Measurements from ENCODE around the gene GSTM2.

GSTM2 gene

DNA sequence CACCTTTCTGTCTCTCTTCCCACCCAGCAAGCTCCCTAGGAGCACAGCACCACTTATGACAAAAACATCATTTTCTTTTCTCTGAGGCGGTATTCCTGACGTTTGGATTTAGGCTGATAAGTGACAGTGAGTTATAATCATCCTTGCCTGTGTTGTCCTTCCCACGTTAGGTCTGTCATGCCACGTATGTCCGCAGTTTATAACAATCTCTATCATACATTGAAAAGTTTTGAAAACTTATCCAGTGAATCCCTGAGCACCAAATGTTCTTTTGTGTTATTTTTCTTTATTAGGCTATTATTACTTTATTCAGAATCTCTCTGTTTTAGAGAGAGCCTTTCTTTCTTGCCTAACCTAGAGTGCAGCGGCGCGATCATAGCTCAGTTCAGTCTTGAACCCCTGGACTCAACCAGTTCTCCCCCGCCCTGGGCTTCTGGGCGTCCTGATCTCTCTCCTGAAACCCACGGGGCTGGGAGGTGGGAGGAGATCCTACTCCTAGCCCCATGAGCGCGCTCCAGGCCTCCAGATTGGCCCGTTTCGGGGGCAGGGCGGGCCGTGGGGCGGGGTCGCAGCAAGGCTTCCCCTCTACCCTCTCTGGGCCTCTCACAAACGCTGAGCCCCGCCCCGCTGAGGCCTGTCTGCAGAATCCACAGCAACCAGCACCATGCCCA lies at the start of gene GSTM2:
Gene GSTM2, plus strand, starts transcription at position 606 of the 671 bp plus-strand sequence. Its CDS starts 59 bp downstream, at position 665.
- TF ChIP-seq, protein P1, sequence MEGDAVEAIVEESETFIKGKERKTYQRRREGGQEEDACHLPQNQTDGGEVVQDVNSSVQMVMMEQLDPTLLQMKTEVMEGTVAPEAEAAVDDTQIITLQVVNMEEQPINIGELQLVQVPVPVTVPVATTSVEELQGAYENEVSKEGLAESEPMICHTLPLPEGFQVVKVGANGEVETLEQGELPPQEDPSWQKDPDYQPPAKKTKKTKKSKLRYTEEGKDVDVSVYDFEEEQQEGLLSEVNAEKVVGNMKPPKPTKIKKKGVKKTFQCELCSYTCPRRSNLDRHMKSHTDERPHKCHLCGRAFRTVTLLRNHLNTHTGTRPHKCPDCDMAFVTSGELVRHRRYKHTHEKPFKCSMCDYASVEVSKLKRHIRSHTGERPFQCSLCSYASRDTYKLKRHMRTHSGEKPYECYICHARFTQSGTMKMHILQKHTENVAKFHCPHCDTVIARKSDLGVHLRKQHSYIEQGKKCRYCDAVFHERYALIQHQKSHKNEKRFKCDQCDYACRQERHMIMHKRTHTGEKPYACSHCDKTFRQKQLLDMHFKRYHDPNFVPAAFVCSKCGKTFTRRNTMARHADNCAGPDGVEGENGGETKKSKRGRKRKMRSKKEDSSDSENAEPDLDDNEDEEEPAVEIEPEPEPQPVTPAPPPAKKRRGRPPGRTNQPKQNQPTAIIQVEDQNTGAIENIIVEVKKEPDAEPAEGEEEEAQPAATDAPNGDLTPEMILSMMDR (IDR thresholded peaks at IDR 0.05; ENCODE audit: control extremely low read depth, extremely low read depth, low read depth, missing control alignments), result no peak
- peak; percentile 87 for DNase-seq (ENCODE audit: extremely low spot score)
- POLR2A ChIA-PET, result no interaction called here
- CTCF ChIA-PET, result interaction anchor here (0.7 to 3.7 kb wide), 5 partner anchors 18 to 317 kb away, joined by 3 to 18 read pairs (median 3); partner anchors contain the start of gene AHCYL1

DNA sequence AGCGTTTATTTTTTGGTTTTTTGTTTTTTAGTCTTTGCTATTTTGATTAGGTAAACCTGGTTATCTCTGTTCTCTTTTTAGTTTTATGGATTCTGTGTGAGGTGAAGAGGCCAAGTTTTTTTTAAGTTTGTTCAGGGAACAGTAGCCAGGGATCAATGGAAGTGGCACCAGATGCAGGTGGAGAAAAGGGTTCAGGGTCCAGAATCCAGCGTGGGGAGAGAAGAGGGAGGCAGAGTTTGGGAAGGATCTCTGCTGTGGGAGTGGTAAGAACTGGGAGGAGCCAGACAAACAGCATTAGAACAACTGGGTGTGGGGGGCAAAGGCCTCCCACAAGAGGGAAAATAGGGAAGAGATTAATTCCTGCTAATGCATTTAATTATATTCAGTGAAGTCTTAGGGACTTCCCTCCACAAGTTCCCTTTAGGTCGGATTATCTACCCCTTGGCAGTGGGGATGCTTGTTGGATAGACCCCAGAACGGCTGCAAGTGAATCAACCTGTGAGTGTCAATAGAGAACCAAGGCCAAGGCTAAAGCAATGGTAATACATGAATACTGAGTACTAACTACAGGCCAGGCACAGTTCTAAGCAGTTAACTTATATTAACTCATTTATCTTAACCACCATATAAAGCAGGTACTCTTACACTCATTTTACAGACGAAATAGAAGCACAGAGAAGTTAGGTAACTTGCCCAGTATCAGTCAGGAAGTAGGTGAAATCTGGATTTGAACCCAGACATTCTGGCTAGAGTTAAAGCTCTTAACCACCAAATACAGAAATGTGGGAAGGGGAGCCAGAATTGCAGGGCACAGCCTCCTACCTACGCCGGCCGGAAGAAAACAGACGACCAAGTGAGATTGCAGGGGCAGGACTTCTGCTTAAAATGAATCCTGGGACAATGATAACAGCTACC lies 48.9 kb upstream of the GSTM2 start:
- DNase-seq (ENCODE audit: extremely low spot score), result peak; percentile 9
- POLR2A ChIA-PET, result no interaction called here
- TF ChIP-seq, protein P1 (IDR thresholded peaks at IDR 0.05; ENCODE audit: control extremely low read depth, extremely low read depth, low read depth, missing control alignments), result no peak
- CTCF ChIA-PET, result interaction anchor here (1.0 to 2.5 kb wide), 7 partner anchors 10 to 73 kb away, joined by 3 to 31 read pairs (median 3); partner anchors contain the start of gene GNAI3

DNA sequence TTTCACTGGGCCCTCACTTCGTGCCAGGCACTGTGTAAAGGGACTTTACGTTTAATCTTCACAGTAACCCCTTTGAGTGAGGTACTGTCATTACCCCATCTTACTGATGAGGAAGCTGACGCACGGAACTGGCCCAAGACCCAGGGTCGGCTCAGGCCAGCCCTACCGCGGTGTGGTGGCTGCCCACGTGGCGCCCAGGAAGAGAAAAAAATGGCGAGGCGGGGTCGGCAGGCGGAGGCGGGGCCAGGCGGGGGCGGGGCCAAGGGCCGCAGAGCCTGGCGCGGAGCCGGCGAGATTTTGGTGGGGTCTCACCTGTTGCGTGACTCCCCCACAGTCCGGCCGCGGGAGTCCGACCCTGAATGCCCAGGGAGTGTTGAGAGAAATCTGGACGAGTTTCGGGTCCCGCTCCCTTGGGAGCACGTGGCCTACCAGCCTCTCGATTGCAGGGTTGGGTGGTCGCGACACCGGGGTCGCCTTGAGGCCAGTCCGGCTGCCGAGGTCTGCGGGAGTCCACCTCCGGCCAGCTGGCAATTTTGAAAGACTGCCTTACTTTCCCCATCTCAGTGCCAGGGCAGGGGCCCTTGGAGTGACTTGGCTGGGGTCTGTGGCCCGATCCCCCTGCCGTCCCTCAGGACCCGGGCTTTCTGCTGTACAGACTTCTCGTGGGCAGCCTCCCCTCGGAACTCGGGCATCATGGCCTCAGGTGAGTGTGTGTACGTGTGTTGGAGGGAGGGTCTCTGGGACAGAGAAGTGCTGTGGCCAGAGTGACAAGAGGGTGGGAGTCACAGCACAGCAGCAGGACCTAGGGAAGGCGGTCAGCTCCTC lies 48.1 kb upstream of the GSTM2 start, which contains the start of the genes AMPD2 and GNAT2:
Gene AMPD2, plus strand, starts transcription at position 262 of the 825 bp plus-strand sequence. CDS start 1,339 bp downstream, outside the sequence.
Gene GNAT2, minus strand, starts transcription at position 41 of the 825 bp plus-strand sequence. CDS start 6,746 bp downstream, outside the sequence.
- ChIA-PET CTCF (interaction anchor here (0.7 to 2.5 kb wide), 13 partner anchors 10 to 410 kb away, joined by 3 to 31 read pairs (median 3); partner anchors contain the start of gene GNAI3), POLR2A (interaction anchor here (0.9 kb wide), 1 partner anchor 15 kb away, joined by 3 read pairs; no protein-coding TSS in a partner anchor)
- peak; percentile 91 for DNase-seq (ENCODE audit: extremely low spot score)
- TF ChIP-seq, protein P1 (IDR thresholded peaks at IDR 0.05; ENCODE audit: control extremely low read depth, extremely low read depth, low read depth, missing control alignments), result no peak

DNA sequence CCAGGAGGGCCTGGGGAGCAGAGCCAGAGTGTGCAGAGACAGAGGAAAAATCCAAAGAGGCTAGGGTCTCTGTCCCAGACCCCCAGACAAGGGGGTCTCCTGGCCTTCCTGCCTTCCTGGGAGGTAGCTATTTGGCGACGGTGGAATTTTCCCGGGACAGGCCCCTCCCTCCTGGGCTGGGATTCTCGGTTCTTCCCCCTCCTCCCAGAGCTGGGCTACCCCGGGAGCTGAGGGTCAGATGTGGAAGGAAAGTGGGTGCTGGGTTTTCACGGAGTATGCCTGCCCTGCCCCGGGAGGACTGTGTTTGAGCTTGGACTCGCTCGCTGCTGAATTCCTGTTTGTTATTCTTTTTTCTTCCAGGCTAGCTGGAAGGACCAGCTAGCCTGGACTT lies 47.5 kb upstream of the GSTM2 start:
- no peak for DNase-seq (ENCODE audit: extremely low spot score)
- POLR2A ChIA-PET, result interaction anchor here (0.9 kb wide), 1 partner anchor 15 kb away, joined by 3 read pairs; no protein-coding TSS in a partner anchor
- TF ChIP-seq, protein P1 (IDR thresholded peaks at IDR 0.05; ENCODE audit: control extremely low read depth, extremely low read depth, low read depth, missing control alignments), result no peak
- CTCF ChIA-PET, result interaction anchor here (0.7 to 2.5 kb wide), 11 partner anchors 10 to 410 kb away, joined by 3 to 31 read pairs (median 4); partner anchors contain the start of gene GNAI3

DNA sequence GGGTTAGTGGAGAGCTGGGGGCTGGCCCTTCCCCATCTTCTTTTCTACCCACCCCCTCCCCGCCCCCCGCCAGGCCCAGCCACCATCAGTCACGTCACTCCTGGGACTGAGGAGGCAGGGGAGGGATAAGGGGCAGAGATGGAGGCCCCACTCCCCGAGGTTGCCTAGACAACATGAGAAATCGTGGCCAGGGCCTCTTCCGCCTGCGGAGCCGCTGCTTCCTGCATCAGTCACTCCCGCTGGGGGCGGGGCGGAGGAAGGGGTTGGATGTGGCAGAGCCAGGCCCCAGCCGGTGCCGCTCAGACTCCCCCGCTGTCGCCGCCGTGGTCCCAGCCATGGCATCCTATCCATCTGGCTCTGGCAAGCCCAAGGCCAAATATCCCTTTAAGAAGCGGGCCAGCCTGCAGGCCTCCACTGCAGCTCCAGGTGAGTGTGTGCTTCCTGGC lies 47.0 kb upstream of the GSTM2 start:
- CTCF ChIA-PET, result interaction anchor here (0.7 to 2.5 kb wide), 7 partner anchors 9 to 409 kb away, joined by 3 to 31 read pairs (median 5); no protein-coding TSS in a partner anchor
- POLR2A ChIA-PET, result interaction anchor here (0.9 kb wide), 1 partner anchor 14 kb away, joined by 3 read pairs; no protein-coding TSS in a partner anchor
- TF ChIP-seq, protein P1 (IDR thresholded peaks at IDR 0.05; ENCODE audit: control extremely low read depth, extremely low read depth, low read depth, missing control alignments), result no peak
- peak; percentile 95 for DNase-seq (ENCODE audit: extremely low spot score)

Measured in GM10248 (cell line).